HG03175 (cell line): ENCODE results near the gene NT5DC3.
A peak's percentile ranks its signal among the peaks of the same experiment; 100 is the strongest.

Experiments
- ATAC-seq: cut with Tn5 transposase; IDR thresholded peaks from one replicate; pipeline ENCODE4 v1.9.1; 2021; ENCODE audit warnings: mild to moderate bottlenecking, moderate library complexity; ENCODE audit not compliant: unreplicated experiment

Gene NT5DC3

GRCh38 chr12:103840876-103841689, at the start of gene NT5DC3:
TSS of gene NT5DC3 (minus strand) at chr12:103841234. CDS start at chr12:103841156, 78 bp downstream.
- peak; percentile 92 for ATAC-seq

- ATAC-seq = no peak
Observed at GRCh38 chr12:103887738-103888137, 46.7 kb upstream of the NT5DC3 start.

- ATAC-seq = no peak
Observed at GRCh38 chr12:103886195-103886797, 45.3 kb upstream of the NT5DC3 start.

- no peak for ATAC-seq
Observed at GRCh38 chr12:103884316-103884715, 43.3 kb upstream of the NT5DC3 start.

GRCh38 chr12:103883908-103884307, 42.9 kb upstream of the NT5DC3 start:
- ATAC-seq = no peak

GRCh38 chr12:103882861-103883596, 42.0 kb upstream of the NT5DC3 start:
- ATAC-seq = no peak

GRCh38 chr12:103881261-103881660, 40.2 kb upstream of the NT5DC3 start:
- no peak for ATAC-seq

- peak; percentile 60 for ATAC-seq
Observed at GRCh38 chr12:103880299-103881142, 39.5 kb upstream of the NT5DC3 start.

- ATAC-seq = no peak
Observed at GRCh38 chr12:103879878-103880277, 38.8 kb upstream of the NT5DC3 start.

GRCh38 chr12:103879048-103879692, 38.1 kb upstream of the NT5DC3 start:
- ATAC-seq = no peak

GRCh38 chr12:103877934-103878510, 37.0 kb upstream of the NT5DC3 start:
- peak; percentile 55 for ATAC-seq

GRCh38 chr12:103877288-103877687, 36.3 kb upstream of the NT5DC3 start:
- ATAC-seq = no peak

GRCh38 chr12:103875666-103876065, 34.6 kb upstream of the NT5DC3 start:
- ATAC-seq = no peak

- no peak for ATAC-seq
Observed at GRCh38 chr12:103868215-103868614, 27.2 kb upstream of the NT5DC3 start.

GRCh38 chr12:103865151-103865730, 24.2 kb upstream of the NT5DC3 start:
- ATAC-seq = no peak

- no peak for ATAC-seq
Observed at GRCh38 chr12:103864710-103865109, 23.7 kb upstream of the NT5DC3 start.

GRCh38 chr12:103858953-103859601, 18.0 kb upstream of the NT5DC3 start:
- no peak for ATAC-seq

- no peak for ATAC-seq
Observed at GRCh38 chr12:103858335-103858734, 17.3 kb upstream of the NT5DC3 start.

- no peak for ATAC-seq
Observed at GRCh38 chr12:103857164-103857563, 16.1 kb upstream of the NT5DC3 start.
